WERI-Rb-1 (cell line): ENCODE measurements around the gene OR2T4.

ENCODE experiments used
- DNase-seq: peaks from one replicate; pipeline ENCODE4 v3.0.0-alpha.2; 2020
- H3K27ac ChIP-seq: fragments of 250-450 bp; sonication (Bioruptor Pico); 2 replicates; pipeline ENCODE4 v1.5.1; 2020; ENCODE audit warnings: mild to moderate bottlenecking, moderate library complexity
- H3K27me3 ChIP-seq: fragments of 250-450 bp; sonication (Bioruptor Pico); 2 replicates; pipeline ENCODE4 v1.5.1; 2021; ENCODE audit warnings: mild to moderate bottlenecking, low read depth, moderate library complexity; ENCODE audit not compliant: insufficient read depth, severe bottlenecking
- H3K36me3 ChIP-seq: fragments of 250-450 bp; sonication (Bioruptor Pico); 2 replicates; pipeline ENCODE4 v1.5.1; 2020; ENCODE audit warnings: mild to moderate bottlenecking, moderate library complexity
- H3K4me3 ChIP-seq: 2 replicates; pipeline ENCODE4 v1.5.1; 2011; ENCODE audit warnings: low read depth, mild to moderate bottlenecking, control low read depth, low read length
- H3K9me3 ChIP-seq: fragments of 250-450 bp; sonication (Bioruptor Pico); 2 replicates; pipeline ENCODE4 v1.5.1; 2021; ENCODE audit warnings: mild to moderate bottlenecking, moderate library complexity; ENCODE audit not compliant: severe bottlenecking
- TF ChIP-seq, protein P1 (sequence below): IDR thresholded peaks from 2 replicates; pipeline ENCODE4 v1.5.1; 2011; ENCODE audit warnings: low read depth, mild to moderate bottlenecking, control low read depth, inconsistent platforms, low read length

The OR2T4 gene

DNA sequence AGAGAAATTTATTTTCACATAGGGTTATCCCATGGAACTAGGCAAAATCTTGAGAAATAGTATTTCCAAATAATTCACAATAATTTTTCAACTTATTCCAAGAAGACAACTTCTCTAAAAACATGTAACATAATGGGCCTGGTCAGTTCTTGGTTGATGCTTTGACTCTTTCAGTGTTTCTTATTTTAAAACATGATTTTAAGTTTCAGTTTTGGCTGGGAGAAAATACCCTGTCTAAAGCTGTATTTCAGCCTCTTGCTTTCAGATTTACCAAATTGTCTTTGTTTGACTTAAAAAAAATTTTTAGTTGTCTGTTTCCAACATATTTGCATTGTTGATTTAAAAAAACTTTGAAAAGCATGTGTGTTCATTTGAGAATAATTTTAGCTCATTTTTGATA, 5.1 kb downstream of the OR2T4 start:
- TF ChIP-seq, protein P1, sequence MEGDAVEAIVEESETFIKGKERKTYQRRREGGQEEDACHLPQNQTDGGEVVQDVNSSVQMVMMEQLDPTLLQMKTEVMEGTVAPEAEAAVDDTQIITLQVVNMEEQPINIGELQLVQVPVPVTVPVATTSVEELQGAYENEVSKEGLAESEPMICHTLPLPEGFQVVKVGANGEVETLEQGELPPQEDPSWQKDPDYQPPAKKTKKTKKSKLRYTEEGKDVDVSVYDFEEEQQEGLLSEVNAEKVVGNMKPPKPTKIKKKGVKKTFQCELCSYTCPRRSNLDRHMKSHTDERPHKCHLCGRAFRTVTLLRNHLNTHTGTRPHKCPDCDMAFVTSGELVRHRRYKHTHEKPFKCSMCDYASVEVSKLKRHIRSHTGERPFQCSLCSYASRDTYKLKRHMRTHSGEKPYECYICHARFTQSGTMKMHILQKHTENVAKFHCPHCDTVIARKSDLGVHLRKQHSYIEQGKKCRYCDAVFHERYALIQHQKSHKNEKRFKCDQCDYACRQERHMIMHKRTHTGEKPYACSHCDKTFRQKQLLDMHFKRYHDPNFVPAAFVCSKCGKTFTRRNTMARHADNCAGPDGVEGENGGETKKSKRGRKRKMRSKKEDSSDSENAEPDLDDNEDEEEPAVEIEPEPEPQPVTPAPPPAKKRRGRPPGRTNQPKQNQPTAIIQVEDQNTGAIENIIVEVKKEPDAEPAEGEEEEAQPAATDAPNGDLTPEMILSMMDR, result no peak

DNA sequence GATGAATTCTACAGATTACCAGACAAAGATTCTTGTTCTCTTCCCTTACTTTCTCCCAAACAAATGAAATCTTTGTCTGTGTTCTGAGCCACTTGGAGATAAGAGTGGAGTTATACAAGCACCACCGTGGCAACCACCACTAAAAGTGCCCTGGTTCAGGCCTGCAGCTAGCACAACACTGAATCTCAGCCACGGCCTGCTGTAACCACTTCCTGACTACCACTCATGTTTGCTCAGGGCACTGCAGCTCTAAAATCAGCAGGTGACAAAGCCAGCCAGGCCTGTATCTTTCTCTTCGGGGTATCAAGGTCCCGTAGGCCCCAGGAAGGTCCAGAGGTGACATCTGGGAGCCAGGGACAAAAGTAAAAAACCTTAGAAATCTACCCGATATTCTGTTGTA, 10.9 kb downstream of the OR2T4 start:
- DNase-seq, result no peak
- no peaks in the 10 kb centered on the region for H3K9me3 ChIP-seq
- H3K27ac ChIP-seq, result no peak overlapping the region
- peaks cover 87% of the 10 kb centered on the region for H3K27me3 ChIP-seq
- H3K4me3 ChIP-seq, result no peak overlapping the region
- no peaks in the 10 kb centered on the region for H3K36me3 ChIP-seq
- TF ChIP-seq, protein P1, result no peak

More for the DNA sequence above, 5.1 kb downstream of the OR2T4 start:
- DNase-seq, result no peak
- no peak overlapping the region for H3K27ac ChIP-seq
- no peak overlapping the region for H3K4me3 ChIP-seq
- peaks cover 66% of the 10 kb centered on the region for H3K27me3 ChIP-seq
- no peaks in the 10 kb centered on the region for H3K36me3 ChIP-seq
- H3K9me3 ChIP-seq, result peaks cover 4% of the 10 kb centered on the region

DNA sequence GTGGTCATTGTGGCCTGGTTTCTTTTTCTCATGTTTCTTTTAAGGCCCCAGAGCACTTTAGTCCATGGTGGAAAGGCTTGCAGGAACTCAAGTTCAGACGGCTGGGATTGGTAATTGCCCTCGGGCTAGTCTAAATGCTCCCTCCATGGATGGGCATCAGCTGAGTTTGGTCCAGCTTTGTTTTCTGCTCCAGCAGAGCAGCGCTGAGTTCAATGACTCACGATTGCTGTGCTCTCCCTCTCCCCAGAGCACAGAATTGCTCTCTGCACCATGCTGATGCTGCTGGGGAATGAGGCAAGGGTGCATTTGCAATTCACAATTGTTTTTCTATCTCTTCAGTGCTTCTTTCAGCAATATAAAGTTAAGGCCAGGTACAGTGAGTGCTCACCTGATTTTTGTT, 12.3 kb downstream of the OR2T4 start:
- H3K36me3 ChIP-seq, result no peaks in the 10 kb centered on the region
- H3K27me3 ChIP-seq, result peaks cover 84% of the 10 kb centered on the region
- no peak overlapping the region for H3K4me3 ChIP-seq
- H3K27ac ChIP-seq, result no peak overlapping the region
- DNase-seq, result no peak
- TF ChIP-seq, protein P1, result no peak
- no peaks in the 10 kb centered on the region for H3K9me3 ChIP-seq

DNA sequence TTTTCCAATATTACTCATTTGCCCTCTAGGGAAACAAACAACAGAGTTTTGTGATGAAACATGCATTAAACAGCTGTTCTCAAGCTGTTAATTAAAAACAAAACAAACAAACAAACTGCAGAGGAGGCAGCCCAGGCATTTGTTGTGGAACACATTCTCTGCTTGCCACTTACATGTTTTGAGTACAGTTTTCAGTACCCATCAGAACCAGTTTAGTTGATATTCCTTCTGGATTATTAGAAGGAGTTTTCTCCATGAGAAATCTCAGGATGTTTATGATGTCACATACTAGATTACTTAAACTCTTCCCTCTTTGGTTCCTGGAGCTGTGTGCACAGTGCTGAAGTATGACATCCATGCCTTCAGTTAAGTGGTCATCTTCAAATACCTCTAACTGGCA, 14.0 kb downstream of the OR2T4 start, which contains the start of gene OR2T6:
Gene OR2T6, plus strand, starts transcription at position 301 of the 400 bp plus-strand sequence. CDS start 11,863 bp downstream, outside the sequence.
- H3K27ac ChIP-seq, result no peak within 1 kb of the TSS
- DNase-seq, result no peak
- H3K4me3 ChIP-seq, result no peak within 1 kb of the TSS
- TF ChIP-seq, protein P1, result no peak
- peaks cover 82% of the 10 kb centered on the region for H3K27me3 ChIP-seq
- no peaks in the 10 kb centered on the region for H3K9me3 ChIP-seq
- H3K36me3 ChIP-seq, result no peaks in the 10 kb centered on the region

DNA sequence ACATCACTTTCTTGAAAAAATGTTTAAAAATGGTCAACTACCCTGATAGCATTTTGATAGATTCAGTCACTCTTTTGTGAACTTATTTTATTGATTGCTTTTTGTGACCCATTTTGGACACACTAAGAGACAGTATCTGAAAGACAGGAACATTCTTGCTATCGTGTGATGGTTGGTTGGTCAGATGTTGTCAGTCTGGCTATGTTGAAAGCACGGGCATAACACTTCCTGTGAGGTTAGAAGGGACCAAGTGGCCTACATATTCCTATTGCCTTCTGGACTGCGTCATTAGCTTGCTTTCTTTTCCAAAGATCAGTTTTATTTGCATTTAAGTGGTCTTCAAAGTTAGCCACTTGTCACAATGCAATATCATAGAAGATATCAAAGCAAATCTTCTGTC, 15.5 kb downstream of the OR2T4 start:
- Histone ChIP-seq H3K9me3 (no peaks in the 10 kb centered on the region), H3K4me3 (no peak overlapping the region), H3K27ac (no peak overlapping the region), H3K27me3 (peaks cover 84% of the 10 kb centered on the region), H3K36me3 (no peaks in the 10 kb centered on the region)
- TF ChIP-seq, protein P1, result no peak
- no peak for DNase-seq

DNA sequence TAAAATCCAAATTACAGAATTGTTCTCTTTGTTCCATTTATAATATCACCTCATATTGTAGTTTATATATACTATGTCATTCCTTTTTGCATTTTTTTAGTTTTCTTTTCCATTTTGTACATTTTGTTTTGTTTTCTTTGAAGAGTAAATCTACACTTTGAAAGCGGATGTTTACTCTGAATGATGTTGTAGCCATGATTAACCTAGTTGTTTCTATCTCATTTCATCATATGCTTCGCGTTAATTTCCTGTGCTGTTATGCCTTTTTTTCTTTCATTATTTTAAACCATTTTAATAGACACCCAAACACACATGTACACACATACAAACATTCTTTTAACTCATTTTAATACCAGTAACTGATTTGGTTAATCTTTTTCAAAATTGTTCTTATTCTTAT, 19.4 kb downstream of the OR2T4 start:
- Histone ChIP-seq H3K9me3 (no peaks in the 10 kb centered on the region), H3K27me3 (peaks cover 67% of the 10 kb centered on the region), H3K36me3 (no peaks in the 10 kb centered on the region), H3K4me3 (no peak overlapping the region), H3K27ac (no peak overlapping the region)
- no peak for DNase-seq
- TF ChIP-seq, protein P1, result no peak
